ENCODE results near the gene EZH1. TPM values are rescaled to one million over a fixed set of nuclear protein-coding genes. Genes with fewer than 3 reads are reported as not detected.

EZH1 gene
- total RNA-seq, 1 donor from 2014 or later: 43.3 TPM

- peak overlapping the region; percentile 97 for H3K27ac ChIP-seq (replicated peaks)
- DNase-seq: no peak
- peaks cover 96% of the 10 kb centered on the region for H3K4me1 ChIP-seq
- no peaks in the 10 kb centered on the region for H3K36me3 ChIP-seq
- no peaks in the 10 kb centered on the region for H3K27me3 ChIP-seq (ENCODE audit: low read depth)
- H3K9me3 ChIP-seq (replicated peaks): no peaks in the 10 kb centered on the region
- H3K4me3 ChIP-seq: peak overlapping the region; percentile 98
- TF ChIP-seq, protein P1, sequence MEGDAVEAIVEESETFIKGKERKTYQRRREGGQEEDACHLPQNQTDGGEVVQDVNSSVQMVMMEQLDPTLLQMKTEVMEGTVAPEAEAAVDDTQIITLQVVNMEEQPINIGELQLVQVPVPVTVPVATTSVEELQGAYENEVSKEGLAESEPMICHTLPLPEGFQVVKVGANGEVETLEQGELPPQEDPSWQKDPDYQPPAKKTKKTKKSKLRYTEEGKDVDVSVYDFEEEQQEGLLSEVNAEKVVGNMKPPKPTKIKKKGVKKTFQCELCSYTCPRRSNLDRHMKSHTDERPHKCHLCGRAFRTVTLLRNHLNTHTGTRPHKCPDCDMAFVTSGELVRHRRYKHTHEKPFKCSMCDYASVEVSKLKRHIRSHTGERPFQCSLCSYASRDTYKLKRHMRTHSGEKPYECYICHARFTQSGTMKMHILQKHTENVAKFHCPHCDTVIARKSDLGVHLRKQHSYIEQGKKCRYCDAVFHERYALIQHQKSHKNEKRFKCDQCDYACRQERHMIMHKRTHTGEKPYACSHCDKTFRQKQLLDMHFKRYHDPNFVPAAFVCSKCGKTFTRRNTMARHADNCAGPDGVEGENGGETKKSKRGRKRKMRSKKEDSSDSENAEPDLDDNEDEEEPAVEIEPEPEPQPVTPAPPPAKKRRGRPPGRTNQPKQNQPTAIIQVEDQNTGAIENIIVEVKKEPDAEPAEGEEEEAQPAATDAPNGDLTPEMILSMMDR (IDR thresholded peaks at IDR 0.05; ENCODE audit: borderline replicate concordance): no peak
- intact Hi-C loops (cut with micrococcal nuclease): loop anchor here (10.0 kb wide), 1 partner anchor 64 kb away; no protein-coding TSS in a partner anchor
These were observed 65.8 kb downstream of the EZH1 start for GRCh38 chr17:42678951-42679491.

DNA sequence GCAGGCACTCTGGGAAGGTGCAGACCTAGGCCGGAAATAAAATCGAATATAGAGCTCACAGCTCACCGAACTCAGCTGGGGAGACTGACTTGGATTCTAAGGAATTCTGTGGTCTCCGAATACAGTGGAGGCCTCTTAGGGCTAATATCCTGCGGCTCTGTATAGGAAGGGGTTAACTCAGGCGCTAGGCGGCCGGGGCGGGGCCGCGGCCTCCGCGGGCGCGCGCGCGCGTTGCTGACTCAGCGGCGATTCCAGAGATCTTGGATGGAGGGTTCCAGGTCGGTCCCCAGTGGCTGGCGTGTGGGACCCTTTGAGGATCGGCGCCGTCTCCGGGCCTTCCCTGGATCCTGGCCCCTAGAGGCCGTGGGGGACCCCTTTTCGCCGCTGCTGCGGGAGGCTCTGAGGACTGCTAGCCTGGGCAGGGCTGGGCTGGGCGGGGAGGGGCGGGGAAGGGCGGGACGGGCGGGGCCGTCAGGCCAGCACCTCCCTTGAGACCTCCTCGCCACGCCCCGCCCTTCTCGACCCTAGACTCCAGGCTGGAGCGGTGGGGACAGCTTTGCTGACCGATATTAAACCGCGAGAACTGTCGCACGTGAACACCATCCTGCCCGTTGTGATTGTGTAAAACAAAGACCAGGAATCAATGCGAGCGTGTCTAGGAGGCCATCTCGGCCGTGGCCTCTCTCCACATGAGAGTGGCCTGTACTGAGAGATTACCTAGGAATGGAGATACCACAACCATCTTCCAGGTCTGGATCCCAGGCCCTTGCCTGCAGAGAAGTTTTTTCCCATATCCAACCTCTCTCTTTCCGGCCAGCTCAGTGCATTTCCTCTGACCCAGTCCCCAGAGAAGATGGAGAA, 66.7 kb downstream of the EZH1 start:
- H3K36me3 ChIP-seq: peaks cover 4% of the 10 kb centered on the region
- peak overlapping the region; percentile 97 for H3K27ac ChIP-seq (replicated peaks)
- peak overlapping the region; percentile 98 for H3K4me3 ChIP-seq
- peaks cover 96% of the 10 kb centered on the region for H3K4me1 ChIP-seq
- no peaks in the 10 kb centered on the region for H3K27me3 ChIP-seq (ENCODE audit: low read depth)
- peak; percentile 90 for DNase-seq
- no peaks in the 10 kb centered on the region for H3K9me3 ChIP-seq (replicated peaks)
- intact Hi-C loops (cut with micrococcal nuclease): loop anchor here (10.0 kb wide), 1 partner anchor 63 kb away; no protein-coding TSS in a partner anchor
- TF ChIP-seq, protein P1 (IDR thresholded peaks at IDR 0.05; ENCODE audit: borderline replicate concordance): no peak

DNA sequence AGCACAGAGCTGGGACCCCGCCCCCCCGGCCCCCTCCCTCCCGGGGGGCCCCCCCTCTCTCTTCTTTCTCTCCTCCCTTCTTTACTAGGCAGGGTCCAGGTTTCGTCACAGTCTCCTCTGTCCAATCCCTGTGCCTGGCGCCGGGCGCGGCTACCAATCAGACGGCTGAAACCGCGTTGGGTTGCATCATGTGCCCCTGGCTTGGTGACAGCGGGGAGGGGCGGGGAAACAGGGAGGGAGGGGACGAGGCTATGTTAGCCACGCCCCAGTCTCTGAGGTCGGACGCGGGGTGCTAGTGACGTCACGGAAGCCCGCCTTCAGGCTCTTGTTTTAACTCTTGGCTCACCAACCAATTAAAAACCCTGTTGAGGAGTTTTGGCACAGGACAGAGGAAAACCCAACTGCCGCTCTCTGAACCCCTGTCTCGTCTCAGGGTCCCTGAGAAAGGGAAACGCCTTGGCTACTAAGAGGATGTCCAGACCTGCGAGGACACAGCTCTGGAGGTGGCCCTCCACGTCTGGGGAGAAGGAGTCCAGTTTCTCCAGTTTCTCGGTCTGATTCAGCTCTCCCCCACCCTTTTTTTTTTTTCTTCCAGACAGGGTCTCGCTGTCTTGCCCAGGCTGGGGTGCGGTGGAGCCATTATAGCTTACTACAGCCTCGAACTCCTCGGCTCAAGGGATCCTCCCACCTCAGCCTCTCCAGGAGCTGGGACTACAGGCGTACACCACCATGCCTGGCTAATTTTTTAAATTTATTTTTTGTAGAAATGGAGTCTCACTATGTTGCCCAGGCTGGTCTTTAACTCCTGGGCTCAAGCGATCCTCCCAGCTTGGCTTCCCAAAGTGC, 67.6 kb downstream of the EZH1 start:
- intact Hi-C loops (cut with micrococcal nuclease): loop anchor here (10.0 kb wide), 1 partner anchor 62 kb away; no protein-coding TSS in a partner anchor
- Histone ChIP-seq H3K4me1 (peaks cover 90% of the 10 kb centered on the region), H3K9me3 (replicated peaks) (no peaks in the 10 kb centered on the region), H3K27me3 (ENCODE audit: low read depth) (no peaks in the 10 kb centered on the region), H3K36me3 (peaks cover 13% of the 10 kb centered on the region), H3K27ac (replicated peaks) (peak overlapping the region; percentile 97), H3K4me3 (peak overlapping the region; percentile 98)
- peak; percentile 100 for DNase-seq
- TF ChIP-seq, protein P1 (IDR thresholded peaks at IDR 0.05; ENCODE audit: borderline replicate concordance): no peak

DNA sequence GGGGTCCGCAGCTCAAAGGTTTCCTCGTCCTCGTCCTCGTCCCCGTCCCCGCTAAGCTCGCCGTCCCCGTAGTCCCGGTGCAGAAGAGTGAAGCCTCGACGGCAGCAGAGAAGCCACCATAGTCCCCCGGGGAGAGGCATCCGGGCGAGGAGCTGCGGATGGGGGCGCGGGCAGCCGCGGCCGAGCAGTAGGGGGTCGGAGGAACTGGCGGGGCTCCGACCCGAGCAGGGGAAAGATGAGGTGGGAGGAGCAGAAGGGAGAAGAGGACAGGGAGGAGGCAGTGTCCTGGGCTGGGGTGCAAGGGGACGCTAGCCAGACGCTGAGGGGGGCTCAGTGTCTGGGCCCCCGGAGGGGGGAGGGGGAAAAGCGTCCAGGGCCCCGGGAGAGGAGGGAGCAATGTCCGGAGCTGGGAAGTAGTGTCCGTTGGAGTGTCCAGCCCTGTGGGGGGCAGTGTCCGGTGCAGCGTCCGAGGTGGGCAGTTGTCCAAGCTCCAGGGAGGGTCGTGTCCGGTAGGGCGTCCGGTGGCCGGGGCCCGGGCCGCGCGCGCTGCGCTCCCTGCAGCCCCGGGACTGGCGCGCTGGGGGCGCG, 68.3 kb downstream of the EZH1 start, which contains the start of gene PLEKHH3:
Gene PLEKHH3, minus strand, starts transcription at position 571 of the 588 bp plus-strand sequence. Its CDS starts 431 bp downstream, at position 140.
- H3K4me3 ChIP-seq: peak within 1 kb of the TSS; percentile 98
- H3K27ac ChIP-seq (replicated peaks): peak within 1 kb of the TSS; percentile 97
- H3K9me3 ChIP-seq (replicated peaks): no peaks in the 10 kb centered on the region
- H3K27me3 ChIP-seq (ENCODE audit: low read depth): no peaks in the 10 kb centered on the region
- TF ChIP-seq, protein P1 (IDR thresholded peaks at IDR 0.05; ENCODE audit: borderline replicate concordance): peak; percentile 49
- H3K36me3 ChIP-seq: peaks cover 21% of the 10 kb centered on the region
- no peak for DNase-seq
- H3K4me1 ChIP-seq: peaks cover 83% of the 10 kb centered on the region
- intact Hi-C loops (cut with micrococcal nuclease): loop anchor here (10.0 kb wide), 1 partner anchor 62 kb away; no protein-coding TSS in a partner anchor

Data from left ventricle myocardium inferior (tissue), 1 donor.